OCI-LY1 (cell line): ENCODE data around the gene NID2.

Experiments used
- H2AFZ ChIP-seq: fragments of 200-600 bp; sonication (generic), shearing (Covaris generic); 2 replicates; pipeline ENCODE4 v1.6.0; 2014; ENCODE audit warnings: antibody characterized with exemption, mild to moderate bottlenecking, low read length
- H3F3A ChIP-seq: fragments of 200-600 bp; sonication (generic), shearing (Covaris generic); 2 replicates; pipeline ENCODE4 v1.6.0; 2014; ENCODE audit warnings: mild to moderate bottlenecking, antibody characterized with exemption, low read length, moderate library complexity; ENCODE audit not compliant: insufficient read depth
- H3K27ac ChIP-seq: fragments of 200-600 bp; sonication (generic); 2 replicates; pipeline ENCODE4 v1.5.1; 2014; ENCODE audit warnings: low read length, mixed run types, mild to moderate bottlenecking, low read depth; ENCODE audit not compliant: poor library complexity, severe bottlenecking
- H3K27me3 ChIP-seq: fragments of 200-600 bp; sonication (generic); 2 replicates; pipeline ENCODE4 v1.6.0; 2014; ENCODE audit warnings: antibody characterized with exemption, mild to moderate bottlenecking, low read length, moderate library complexity; ENCODE audit not compliant: insufficient read depth
- H3K36me3 ChIP-seq: fragments of 200-600 bp; sonication (generic); 2 replicates; pipeline ENCODE4 v1.6.1; 2014; ENCODE audit warnings: mild to moderate bottlenecking, antibody characterized with exemption, low read length, moderate library complexity, mixed read lengths; ENCODE audit not compliant: insufficient read depth
- H3K4me1 ChIP-seq: fragments of 200-600 bp; sonication (generic); 2 replicates; pipeline ENCODE4 v1.5.1; 2014; ENCODE audit warnings: mild to moderate bottlenecking, low read length, moderate library complexity; ENCODE audit not compliant: insufficient read depth, severe bottlenecking
- H3K4me2 ChIP-seq: fragments of 200-600 bp; sonication (generic), shearing (Covaris generic); 2 replicates; pipeline ENCODE4 v1.6.1; 2014; ENCODE audit warnings: low read length
- H3K4me3 ChIP-seq: fragments of 200-600 bp; sonication (generic); 2 replicates; pipeline ENCODE4 v1.5.1; 2014; ENCODE audit warnings: low read length, low read depth, mild to moderate bottlenecking, mixed read lengths; ENCODE audit not compliant: poor library complexity, severe bottlenecking
- H3K79me2 ChIP-seq: fragments of 200-600 bp; shearing (Covaris generic); 2 replicates; pipeline ENCODE4 v1.6.1; 2016; ENCODE audit warnings: mixed run types, low read length, mixed read lengths; ENCODE audit not compliant: insufficient read depth
- H3K9ac ChIP-seq: fragments of 200-600 bp; sonication (generic), shearing (Covaris generic); 2 replicates; pipeline ENCODE4 v1.6.1; 2014; ENCODE audit warnings: mild to moderate bottlenecking, low read length, mixed read lengths
- H3K9me2 ChIP-seq: fragments of 200-600 bp; sonication (generic), shearing (Covaris generic); 2 replicates; pipeline ENCODE4 v1.6.1; 2014; ENCODE audit warnings: low read depth, mild to moderate bottlenecking, low read length, mixed read lengths
- H3K9me3 ChIP-seq: fragments of 200-600 bp; shearing (Covaris generic); 2 replicates; pipeline ENCODE4 v1.6.1; 2014; ENCODE audit warnings: low read length, mixed read lengths
- H4K20me1 ChIP-seq: fragments of 200-600 bp; sonication (generic), shearing (Covaris generic); 2 replicates; pipeline ENCODE4 v1.6.0; 2016; ENCODE audit warnings: mild to moderate bottlenecking, low read length; ENCODE audit not compliant: insufficient read depth
- CTCF ChIP-seq: fragments of 200-600 bp; sonication (generic), shearing (Covaris generic); IDR thresholded peaks from 2 replicates; pipeline ENCODE4 v1.5.1; 2017; ENCODE audit warnings: mild to moderate bottlenecking, antibody characterized with exemption, low read length, moderate library complexity, mixed read lengths
- EZH2 ChIP-seq: fragments of 200-600 bp; sonication (generic), shearing (Covaris generic); IDR thresholded peaks from 2 replicates; pipeline ENCODE4 v1.8.0; 2017; ENCODE audit warnings: borderline replicate concordance, mixed run types, mild to moderate bottlenecking, antibody characterized with exemption, low read length, moderate library complexity, mixed read lengths

NID2 gene

GRCh38 chr14:52115286-52115685 lies 46.4 kb upstream of the NID2 start:
- no peaks in the 10 kb centered on the region for H3F3A ChIP-seq
- H3K4me3 ChIP-seq, result no peak overlapping the region
- H3K4me2 ChIP-seq, result no peak overlapping the region
- no peaks in the 10 kb centered on the region for H4K20me1 ChIP-seq
- no peak for TF ChIP-seq CTCF
- no peak for TF ChIP-seq EZH2
- H3K9me2 ChIP-seq, result no peaks in the 10 kb centered on the region
- no peaks in the 10 kb centered on the region for H3K4me1 ChIP-seq
- no peak overlapping the region for H3K9ac ChIP-seq
- no peak overlapping the region for H3K27ac ChIP-seq
- H3K36me3 ChIP-seq, result no peaks in the 10 kb centered on the region
- H3K27me3 ChIP-seq, result no peaks in the 10 kb centered on the region; the same call in 1 of the 2 replicates
- H3K79me2 ChIP-seq, result no peaks in the 10 kb centered on the region
- no peak overlapping the region for H2AFZ ChIP-seq
- no peaks in the 10 kb centered on the region for H3K9me3 ChIP-seq

- Histone ChIP-seq H3K36me3 (no peaks in the 10 kb centered on the region), H3K9me3 (no peaks in the 10 kb centered on the region), H3K27ac (no peak overlapping the region), H3K9me2 (no peaks in the 10 kb centered on the region), H4K20me1 (no peaks in the 10 kb centered on the region), H3F3A (no peaks in the 10 kb centered on the region), H3K4me1 (no peaks in the 10 kb centered on the region), H3K9ac (no peak overlapping the region), H3K4me3 (no peak overlapping the region), H3K27me3 (no peaks in the 10 kb centered on the region; the same call in 1 of the 2 replicates), H3K4me2 (no peak overlapping the region), H3K79me2 (no peaks in the 10 kb centered on the region), H2AFZ (no peak overlapping the region)
- TF ChIP-seq CTCF (no peak), EZH2 (no peak)
Observed at GRCh38 chr14:52112336-52113018, 43.6 kb upstream of the NID2 start.

- Histone ChIP-seq H3K4me3 (no peak overlapping the region), H3K27me3 (peaks cover 4% of the 10 kb centered on the region; the same call in 1 of the 2 replicates), H2AFZ (no peak overlapping the region), H3K9ac (no peak overlapping the region), H3K9me2 (no peaks in the 10 kb centered on the region), H3K4me2 (no peak overlapping the region), H3K27ac (no peak overlapping the region), H3K36me3 (no peaks in the 10 kb centered on the region), H4K20me1 (no peaks in the 10 kb centered on the region), H3F3A (no peaks in the 10 kb centered on the region), H3K4me1 (no peaks in the 10 kb centered on the region), H3K9me3 (no peaks in the 10 kb centered on the region), H3K79me2 (no peaks in the 10 kb centered on the region)
- TF ChIP-seq CTCF (no peak), EZH2 (no peak)
Observed at GRCh38 chr14:52111583-52111982, 42.7 kb upstream of the NID2 start.
